Mucosa of descending colon (tissue), 3 donors: ENCODE measurements around the gene CAMSAP1. TPM values are rescaled to one million over a fixed set of nuclear protein-coding genes. Genes with fewer than 3 reads are reported as not detected.

Source experiments
- ATAC-seq: fragments of 200-7000 bp; cut with Tn5 transposase; one replicate; pipeline ENCODE4 v1.9.1; 2020; ENCODE audit warnings: mild to moderate bottlenecking, moderate library complexity
- DNase-seq, 3 donors: peaks; one replicate each; pipeline ENCODE4 v3.0.0-alpha.2; 2020
- H3K36me3 ChIP-seq: fragments of 200-600 bp; one replicate; pipeline ENCODE4 v1.8.0; 2021; ENCODE audit warnings: low read depth, mild to moderate bottlenecking
- H3K4me1 ChIP-seq: fragments of 200-600 bp; one replicate; pipeline ENCODE4 v1.8.0; 2021; ENCODE audit warnings: low read depth, mild to moderate bottlenecking
- H3K4me3 ChIP-seq: fragments of 200-600 bp; one replicate; pipeline ENCODE4 v1.8.0; 2021; ENCODE audit warnings: mild to moderate bottlenecking
- H3K9me3 ChIP-seq: fragments of 200-600 bp; one replicate; pipeline ENCODE4 v1.8.0; 2021; ENCODE audit warnings: mild to moderate bottlenecking
- intact Hi-C, 2 donors: fragments of 100-400 bp; cut with DNase I in 1 of 2; cut with micrococcal nuclease in 1 of 2; formaldehyde crosslinking; loops; one replicate each; pipeline versions ENCODE4 v1.11.0 to v1.11.1; 2022; cut with DNase I, micrococcal nuclease
- total RNA-seq, 3 donors: library from RNA; stranded (reverse); fragmentation: NEBNext Ultra II Directional in 2 of 3; extraction: Animal tissue kit (Norgen Biotek cat#: 25700) in 2 of 3; gene quantifications; one replicate each; pipeline versions ENCODE4 v1.2.1 to v1.2.4, GENCODE V29; 2021 to 2023
- TF ChIP-seq, protein P1 (sequence below): fragments of 200-600 bp; IDR thresholded peaks from one replicate; pipeline ENCODE4 v1.8.0; 2022; ENCODE audit warnings: antibody characterized with exemption, mild to moderate bottlenecking
- donor health status: DM: no; HTN: no; CAD: no; lungs with moderate emphysema.
- donor health status: DM: no; HTN: no; CAD: no.
- donor health status: DM: no; HTN: yes; CAD: no.

Gene CAMSAP1
- total RNA-seq, 3 donors from 2014 or later = 11.5 to 37.8 (median 14.3) TPM

DNA sequence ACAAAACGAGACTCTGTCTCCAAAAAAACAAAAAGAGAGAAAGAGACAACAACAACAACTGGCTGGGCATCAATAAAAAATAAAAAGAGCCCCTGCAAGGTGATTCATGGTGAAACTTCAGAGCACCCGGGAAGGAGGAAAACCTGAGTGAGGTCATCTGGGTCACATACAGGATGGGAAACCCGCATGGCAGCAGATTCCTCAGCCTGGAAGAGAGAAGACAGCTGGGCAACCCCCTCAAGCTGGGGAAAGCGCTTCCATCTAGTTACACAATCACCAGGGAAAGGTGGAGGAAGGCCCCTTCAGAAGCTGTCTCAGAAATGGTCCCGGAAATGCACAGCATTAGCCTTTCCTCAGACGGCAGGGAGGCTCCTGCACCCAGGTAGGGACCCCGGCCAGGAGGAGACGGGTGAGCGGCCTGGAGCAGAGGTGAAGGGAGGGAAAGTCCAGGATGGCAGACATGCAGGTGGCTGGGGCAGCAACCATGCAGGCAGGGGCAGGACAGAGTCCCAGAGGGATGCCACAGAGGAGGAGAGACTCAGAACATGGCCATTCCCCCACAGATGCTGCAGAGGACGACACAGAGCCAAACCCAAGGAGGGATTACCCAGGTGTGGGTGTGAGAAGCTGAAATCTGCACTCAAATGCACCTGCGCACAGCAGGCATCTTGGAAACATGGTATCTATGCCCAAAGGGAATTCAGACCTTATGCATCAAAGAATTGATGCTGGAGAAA, 29.4 kb downstream of the CAMSAP1 start:
- no peaks in the 10 kb centered on the region for H3K9me3 ChIP-seq
- intact Hi-C loops = no loop called here
- H3K4me3 ChIP-seq = no peak overlapping the region
- ATAC-seq (no peak), DNase-seq (no peak)
- H3K36me3 ChIP-seq = no peaks in the 10 kb centered on the region
- TF ChIP-seq, protein P1, sequence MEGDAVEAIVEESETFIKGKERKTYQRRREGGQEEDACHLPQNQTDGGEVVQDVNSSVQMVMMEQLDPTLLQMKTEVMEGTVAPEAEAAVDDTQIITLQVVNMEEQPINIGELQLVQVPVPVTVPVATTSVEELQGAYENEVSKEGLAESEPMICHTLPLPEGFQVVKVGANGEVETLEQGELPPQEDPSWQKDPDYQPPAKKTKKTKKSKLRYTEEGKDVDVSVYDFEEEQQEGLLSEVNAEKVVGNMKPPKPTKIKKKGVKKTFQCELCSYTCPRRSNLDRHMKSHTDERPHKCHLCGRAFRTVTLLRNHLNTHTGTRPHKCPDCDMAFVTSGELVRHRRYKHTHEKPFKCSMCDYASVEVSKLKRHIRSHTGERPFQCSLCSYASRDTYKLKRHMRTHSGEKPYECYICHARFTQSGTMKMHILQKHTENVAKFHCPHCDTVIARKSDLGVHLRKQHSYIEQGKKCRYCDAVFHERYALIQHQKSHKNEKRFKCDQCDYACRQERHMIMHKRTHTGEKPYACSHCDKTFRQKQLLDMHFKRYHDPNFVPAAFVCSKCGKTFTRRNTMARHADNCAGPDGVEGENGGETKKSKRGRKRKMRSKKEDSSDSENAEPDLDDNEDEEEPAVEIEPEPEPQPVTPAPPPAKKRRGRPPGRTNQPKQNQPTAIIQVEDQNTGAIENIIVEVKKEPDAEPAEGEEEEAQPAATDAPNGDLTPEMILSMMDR = no peak
- no peaks in the 10 kb centered on the region for H3K4me1 ChIP-seq

DNA sequence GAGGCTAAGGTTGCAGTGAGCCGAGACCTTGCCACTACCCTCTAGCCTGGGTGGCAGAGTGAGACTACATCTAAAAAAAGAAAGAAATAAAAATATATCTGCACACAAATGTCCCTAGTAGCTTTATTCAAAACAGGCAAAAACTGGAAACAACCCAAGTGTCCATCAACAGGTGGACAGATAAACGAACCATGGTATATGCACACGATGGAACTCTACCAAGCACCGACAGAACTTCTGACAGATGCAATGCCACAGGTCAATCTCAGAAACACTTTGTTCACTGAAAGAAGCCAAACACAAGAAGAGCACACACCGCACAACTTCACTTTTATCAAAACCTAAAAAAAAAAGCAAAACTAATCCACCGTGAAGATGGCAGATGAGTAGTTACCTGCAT, 30.4 kb downstream of the CAMSAP1 start:
- Histone ChIP-seq H3K4me3 (no peak overlapping the region), H3K9me3 (no peaks in the 10 kb centered on the region), H3K4me1 (no peaks in the 10 kb centered on the region), H3K36me3 (no peaks in the 10 kb centered on the region)
- intact Hi-C loops = no loop called here
- ATAC-seq = no peak
- TF ChIP-seq, protein P1 = no peak
- DNase-seq = no peak

DNA sequence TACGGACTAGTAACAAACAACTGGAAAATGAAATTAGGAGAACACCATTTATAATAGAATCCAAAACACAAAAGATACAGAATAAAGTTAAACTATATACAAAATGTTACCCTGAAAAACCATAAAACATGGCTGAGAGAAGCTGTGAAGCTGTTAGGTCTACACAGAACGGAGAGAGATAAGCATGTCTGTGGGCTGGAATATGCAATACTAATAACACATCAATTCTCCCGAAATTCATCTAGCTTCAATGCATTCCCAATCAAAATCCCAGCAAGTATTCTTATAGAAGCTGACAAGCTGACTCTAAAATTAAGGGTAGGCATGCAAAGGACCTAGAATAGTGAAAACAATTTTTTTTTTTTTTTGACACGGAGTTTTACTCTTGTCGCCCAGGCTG, 32.5 kb downstream of the CAMSAP1 start:
- no peak overlapping the region for H3K4me3 ChIP-seq
- no peak for DNase-seq
- TF ChIP-seq, protein P1 = no peak
- no peak for ATAC-seq
- H3K4me1 ChIP-seq = no peaks in the 10 kb centered on the region
- intact Hi-C loops = no loop called here
- no peaks in the 10 kb centered on the region for H3K9me3 ChIP-seq
- no peaks in the 10 kb centered on the region for H3K36me3 ChIP-seq

DNA sequence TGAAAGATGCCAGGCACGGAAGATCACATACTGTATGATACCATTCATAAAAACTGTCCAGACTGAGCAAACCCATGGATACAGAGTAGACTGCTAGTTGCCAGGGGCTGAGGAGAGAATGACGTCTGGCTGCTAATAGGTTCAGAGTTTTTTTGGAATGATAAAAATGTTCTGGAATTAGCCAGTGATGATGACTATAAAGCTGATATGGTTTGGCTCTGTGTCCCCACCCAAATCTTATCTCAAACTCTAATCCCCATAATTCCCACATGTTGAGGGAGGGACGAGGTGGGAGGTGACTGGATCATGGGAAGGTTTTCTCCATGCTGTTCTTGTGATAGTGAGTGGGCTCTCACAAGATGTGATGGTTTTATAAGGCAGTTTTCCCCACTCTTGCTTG, 37.4 kb downstream of the CAMSAP1 start:
- no peak for ATAC-seq
- TF ChIP-seq, protein P1 = no peak
- Histone ChIP-seq H3K9me3 (no peaks in the 10 kb centered on the region), H3K36me3 (no peaks in the 10 kb centered on the region), H3K4me3 (no peak overlapping the region), H3K4me1 (no peaks in the 10 kb centered on the region)
- intact Hi-C loops = loop anchor here in 1 of 2 donors (10.0 kb wide), 1 partner anchor 255 kb away; no protein-coding TSS in a partner anchor
- DNase-seq = no peak

DNA sequence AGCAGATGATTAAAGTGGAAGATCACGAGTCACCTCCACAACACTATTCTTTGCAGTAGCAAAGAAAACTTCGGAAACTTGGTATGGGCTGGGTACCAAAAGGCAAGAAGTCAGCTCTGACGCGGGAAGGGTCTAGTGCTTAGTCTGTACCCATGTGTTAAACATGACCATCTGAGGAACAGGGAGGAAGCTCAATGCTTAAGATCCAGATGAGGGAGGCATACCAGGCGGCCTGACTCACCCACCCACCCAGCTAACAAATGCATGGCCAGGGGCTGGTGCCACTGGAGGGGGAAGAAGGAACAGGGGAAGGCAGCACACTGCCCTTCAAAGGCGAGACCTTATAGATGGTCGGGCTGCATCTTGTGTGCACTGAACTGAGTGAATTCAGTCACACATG, 41.8 kb downstream of the CAMSAP1 start:
- TF ChIP-seq, protein P1 = no peak
- Histone ChIP-seq H3K4me3 (no peak overlapping the region), H3K9me3 (no peaks in the 10 kb centered on the region), H3K4me1 (no peaks in the 10 kb centered on the region), H3K36me3 (no peaks in the 10 kb centered on the region)
- intact Hi-C loops = loop anchor here in 1 of 2 donors (10.0 kb wide), 1 partner anchor 259 kb away; no protein-coding TSS in a partner anchor
- ATAC-seq (no peak), DNase-seq (no peak)
